Right cardiac atrium (tissue), 5 donors: Measurements from ENCODE around the gene PLXDC1. TPM values are rescaled to one million over a fixed set of nuclear protein-coding genes. Genes with fewer than 3 reads are reported as not detected.

Experiments used
- ATAC-seq, 2 donors: fragments of 200-7000 bp; cut with Tn5 transposase; one replicate each; pipeline versions ENCODE4 v1.8.0 to v1.9.1; 2020; ENCODE audit warnings: moderate library complexity in 2 of 2, mild to moderate bottlenecking in 1 of 2
- DNase-seq, 3 donors: peaks; one replicate each; pipeline ENCODE4 v3.0.0-alpha.2; 2020
- H3K27ac ChIP-seq: one replicate; pipeline ENCODE4 v1.5.1; 2013; ENCODE audit warnings: mild to moderate bottlenecking, low read length, control low read depth, moderate library complexity
- H3K27me3 ChIP-seq: one replicate; pipeline ENCODE4 v1.6.1; 2013; ENCODE audit not compliant: control insufficient read depth, insufficient read depth
- H3K4me1 ChIP-seq: one replicate; pipeline ENCODE4 v1.6.1; 2013; ENCODE audit warnings: low read length; ENCODE audit not compliant: control insufficient read depth, insufficient read depth
- H3K4me3 ChIP-seq: one replicate; pipeline ENCODE4 v1.5.1; 2013; ENCODE audit warnings: low read length, control low read depth
- H3K9me3 ChIP-seq: one replicate; pipeline ENCODE4 v1.6.1; 2013; ENCODE audit warnings: low read length; ENCODE audit not compliant: control insufficient read depth
- WGBS: extraction: QIAGEN DNeasy Blood & Tissue Kit; methylation state at CpG from one replicate; pipeline ENCODE4 v1.1.7; 2013; 5-methylcytosine and 5-hydroxymethylcytosine counted together
- intact Hi-C, 4 donors: fragments of 100-400 bp; cut with DNase I; formaldehyde crosslinking; loops; one replicate each; pipeline versions ENCODE4 v1.11.0 to v1.14.0; 2022 to 2023
- long read RNA-seq, 4 donors: library from polyadenylated mRNA; unstranded; transcript quantifications; one replicate each; pipeline ENCODE4 v2.0.0, GENCODE V29; 2020 to 2021
- polyA plus RNA-seq: library from polyadenylated mRNA; stranded (reverse); fragments of 200-250 nt; gene quantifications from one replicate; pipeline ENCODE4 v1.2.3, GENCODE V29; 2013
- total RNA-seq, 4 donors: library from RNA; stranded (reverse); fragmentation: NEBNext Ultra II Directional; extraction: Animal tissue kit (Norgen Biotek cat#: 25700); gene quantifications; one replicate each; pipeline ENCODE4 v1.2.1, GENCODE V29; 2021
- donor health status: healthy with polysubstance abuse.
- donor health status: DM: no; HTN: yes; CAD: no.
- donor health status: DM: no; HTN: no; CAD: no.
- donor health status: DM: no; HTN: yes; CAD: no; lungs with severe emphysema.
- donor health status: DM: yes; HTN: yes; CAD: no.

Gene PLXDC1
- total RNA-seq (10 to 100 TPM in 1 of 4 donors, 1 to 10 TPM in 3; 4.4 to 14.6 (median 5.8) TPM), polyA plus RNA-seq (13.0 TPM)
- long read RNA-seq, donor 1, full-length matches to known transcripts: 2 of 7 reads
- long read RNA-seq, donor 1, partial matches to known transcripts: 2 of 7 reads
- long read RNA-seq, donor 1, other reads (novel, unspliced or antisense): 3 of 7 reads
- long read RNA-seq, donor 2, full-length matches to known transcripts: 4 of 8 reads
- long read RNA-seq, donor 2, partial matches to known transcripts: 2 of 8 reads
- long read RNA-seq, donor 2, other reads (novel, unspliced or antisense): 2 of 8 reads
- long read RNA-seq, donor 3, full-length matches to known transcripts: 5 of 13 reads
- long read RNA-seq, donor 3, partial matches to known transcripts: 1 of 13 reads
- long read RNA-seq, donor 3, other reads (novel, unspliced or antisense): 7 of 13 reads
- long read RNA-seq, donor 4, full-length matches to known transcripts: 2 of 5 reads
- long read RNA-seq, donor 4, partial matches to known transcripts: 0 of 5 reads
- long read RNA-seq, donor 4, other reads (novel, unspliced or antisense): 3 of 5 reads

DNA sequence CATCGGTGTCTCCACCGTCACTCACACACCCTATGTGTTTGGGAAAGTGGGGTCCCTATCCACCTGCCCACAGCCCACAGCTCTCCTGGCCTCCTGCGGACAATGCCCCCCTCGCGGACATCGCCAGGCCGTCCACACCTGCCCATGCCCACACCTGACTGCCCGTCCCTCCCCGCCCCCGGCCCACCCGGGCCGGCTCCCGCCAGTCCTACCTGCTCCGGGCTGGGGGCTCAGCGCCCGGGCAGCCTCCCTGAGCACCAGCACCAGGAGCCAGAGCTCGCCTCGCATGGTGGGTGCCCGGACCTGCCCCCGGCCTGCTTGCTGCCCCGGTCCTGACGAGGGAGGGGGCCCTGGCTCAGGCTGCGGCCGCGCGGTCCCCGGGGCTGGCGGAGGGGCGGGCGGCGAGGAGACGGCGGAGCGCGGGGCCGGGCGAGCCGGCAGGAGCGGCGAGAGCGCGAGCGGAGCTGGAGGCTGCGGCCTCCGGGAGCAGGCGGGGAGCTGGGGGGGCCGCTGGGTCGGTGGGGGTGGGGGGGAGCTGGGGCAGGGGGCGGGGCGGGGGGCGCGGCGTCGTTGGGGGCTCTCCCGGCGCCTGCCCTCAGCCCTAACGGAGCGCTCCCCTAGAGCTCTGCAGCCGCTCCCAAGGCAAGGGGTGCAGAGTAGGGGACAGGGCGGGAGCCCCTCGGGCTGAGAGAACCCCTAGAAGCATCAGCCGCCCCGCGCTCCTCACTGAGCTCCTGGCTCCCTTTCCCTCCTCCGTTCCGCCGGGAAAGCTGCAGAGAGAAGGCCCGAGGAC is at the start of gene PLXDC1:
TSS of gene PLXDC1 (minus strand) at position 488 of the 793 bp plus-strand sequence. CDS start at position 288, 200 bp downstream.
- Histone ChIP-seq H3K4me3 (peak within 1 kb of the TSS; percentile 89), H3K27ac (no peak within 1 kb of the TSS), H3K9me3 (no peaks in the 10 kb centered on the region), H3K4me1 (peaks cover 5% of the 10 kb centered on the region), H3K27me3 (no peaks in the 10 kb centered on the region)
- 1% methylated on average over 68 of the region's 68 CpGs for WGBS
- DNase-seq (peak; percentile 34 to 71 (median 70)), ATAC-seq (no peak)
- intact Hi-C loops: loop anchor here (5.0 kb wide), 3 partner anchors 69 to 169 kb away; no protein-coding TSS in a partner anchor

DNA sequence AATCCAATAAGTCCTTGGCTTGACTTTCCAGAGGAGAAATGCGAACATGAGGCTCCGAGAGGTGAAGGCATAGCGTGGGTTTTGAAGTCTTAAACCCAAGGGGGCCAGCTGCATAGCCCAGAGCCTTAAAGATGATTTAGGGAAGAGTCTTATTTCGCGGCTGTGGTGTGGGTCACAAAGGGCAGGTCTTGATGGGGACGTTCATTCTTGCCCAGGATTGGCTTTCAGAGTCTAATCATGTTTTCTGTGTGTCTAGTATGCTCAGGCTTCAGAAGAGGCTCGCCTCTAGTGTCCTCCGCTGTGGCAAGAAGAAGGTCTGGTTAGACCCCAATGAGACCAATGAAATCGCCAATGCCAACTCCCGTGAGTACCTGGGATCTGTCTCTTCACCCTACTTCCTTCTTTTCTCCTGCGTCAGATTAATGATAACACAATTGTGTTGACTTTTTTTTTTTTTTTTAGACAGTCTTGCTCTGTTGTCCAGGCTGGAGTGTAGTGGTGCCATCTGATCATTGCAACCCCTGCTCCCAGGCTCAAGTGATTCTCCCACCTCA is 49.6 kb upstream of the PLXDC1 start:
- H3K27me3 ChIP-seq: no peaks in the 10 kb centered on the region
- WGBS: 44% methylated on average over 11 of the region's 11 CpGs
- intact Hi-C loops: loop anchor here in 1 of 4 donors (10.0 kb wide), 1 partner anchor 54 kb away; no protein-coding TSS in a partner anchor
- no peaks in the 10 kb centered on the region for H3K9me3 ChIP-seq
- H3K27ac ChIP-seq: no peak overlapping the region
- no peak for ATAC-seq
- no peak for DNase-seq
- H3K4me1 ChIP-seq: peaks cover 3% of the 10 kb centered on the region
- H3K4me3 ChIP-seq: peak overlapping the region; percentile 96

- H3K27ac ChIP-seq: peak within 1 kb of the TSS; percentile 87
- ATAC-seq (peak; percentile 75), DNase-seq (peak; percentile 78 to 91 (median 91))
- H3K9me3 ChIP-seq: no peaks in the 10 kb centered on the region
- H3K4me1 ChIP-seq: peaks cover 3% of the 10 kb centered on the region
- peak within 1 kb of the TSS; percentile 96 for H3K4me3 ChIP-seq
- intact Hi-C loops: loop anchor here in 1 of 4 donors (10.0 kb wide), 1 partner anchor 55 kb away; no protein-coding TSS in a partner anchor
- under 1% methylated on average over 52 of the region's 52 CpGs for WGBS
- H3K27me3 ChIP-seq: no peaks in the 10 kb centered on the region
These were observed 48.8 kb upstream of the PLXDC1 start, which contains the start of gene RPL19 for GRCh38 chr17:39200070-39200879. TSS of gene RPL19 (plus strand) at chr17:39200283. CDS start at chr17:39200345, 62 bp downstream.

GRCh38 chr17:39199820-39200069 is 48.3 kb upstream of the PLXDC1 start:
- DNase-seq (peak; percentile 91 to 95 (median 92)), ATAC-seq (peak; percentile 78 to 80)
- peak overlapping the region; percentile 66 for H3K27ac ChIP-seq
- H3K9me3 ChIP-seq: no peaks in the 10 kb centered on the region
- H3K4me1 ChIP-seq: peaks cover 3% of the 10 kb centered on the region
- peak overlapping the region; percentile 96 for H3K4me3 ChIP-seq
- under 1% methylated on average over 10 of the region's 10 CpGs for WGBS
- intact Hi-C loops: loop anchor here in 1 of 4 donors (10.0 kb wide), 1 partner anchor 55 kb away; no protein-coding TSS in a partner anchor
- H3K27me3 ChIP-seq: no peaks in the 10 kb centered on the region

DNA sequence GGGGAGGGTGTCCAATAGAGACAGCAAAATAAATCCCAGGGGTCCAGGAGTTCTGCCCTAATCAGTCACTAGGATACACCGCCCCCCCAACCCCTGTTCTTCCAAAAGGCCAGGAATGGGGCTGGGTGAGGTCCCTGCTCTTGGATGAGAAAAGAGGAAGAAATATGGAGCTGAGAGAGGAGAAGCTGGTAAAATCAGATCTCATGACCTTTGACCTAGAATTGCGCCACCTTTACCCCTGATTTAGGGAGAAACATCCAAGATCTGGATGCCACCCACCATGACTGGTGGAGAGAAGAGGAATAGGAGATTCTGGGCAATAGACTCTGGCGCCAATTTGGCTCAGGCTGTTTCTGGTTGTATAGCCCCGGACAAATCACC is 46.7 kb upstream of the PLXDC1 start:
- ATAC-seq: no peak
- intact Hi-C loops: no loop called here
- H3K4me3 ChIP-seq: no peak overlapping the region
- H3K9me3 ChIP-seq: no peaks in the 10 kb centered on the region
- WGBS: 78% methylated on average over 4 of the region's 4 CpGs
- no peak overlapping the region for H3K27ac ChIP-seq
- DNase-seq: peak in 1 of 3 donors; percentile 62
- H3K4me1 ChIP-seq: peaks cover 3% of the 10 kb centered on the region
- no peaks in the 10 kb centered on the region for H3K27me3 ChIP-seq

GRCh38 chr17:39197380-39198185 is 46.1 kb upstream of the PLXDC1 start, which contains the start of gene CACNB1:
TSS of gene CACNB1 (minus strand) at chr17:39197669. CDS start at chr17:39197495, 174 bp downstream.
- Histone ChIP-seq H3K4me1 (peaks cover 3% of the 10 kb centered on the region), H3K27me3 (no peaks in the 10 kb centered on the region), H3K9me3 (no peaks in the 10 kb centered on the region), H3K27ac (peak within 1 kb of the TSS; percentile 40), H3K4me3 (peak within 1 kb of the TSS; percentile 66)
- WGBS: 1% methylated on average over 55 of the region's 55 CpGs
- intact Hi-C loops: no loop called here
- ATAC-seq (peak; percentile 74 to 79), DNase-seq (peak; percentile 84 to 92 (median 90))

- intact Hi-C loops: no loop called here
- DNase-seq (peak in 2 of 3 donors; percentile 72 to 81), ATAC-seq (peak in 1 of 2 donors; percentile 1)
- H3K27ac ChIP-seq: peak overlapping the region; percentile 7
- no peaks in the 10 kb centered on the region for H3K9me3 ChIP-seq
- peaks cover 3% of the 10 kb centered on the region for H3K4me1 ChIP-seq
- WGBS: under 1% methylated on average over 30 of the region's 30 CpGs
- peak overlapping the region; percentile 66 for H3K4me3 ChIP-seq
- H3K27me3 ChIP-seq: no peaks in the 10 kb centered on the region
These were observed 45.4 kb upstream of the PLXDC1 start for GRCh38 chr17:39196808-39197291.

- DNase-seq (peak in 1 of 3 donors; percentile 67), ATAC-seq (no peak)
- Histone ChIP-seq H3K27me3 (no peaks in the 10 kb centered on the region), H3K27ac (no peak overlapping the region), H3K4me3 (peak overlapping the region; percentile 66), H3K4me1 (peaks cover 3% of the 10 kb centered on the region), H3K9me3 (no peaks in the 10 kb centered on the region)
- 31% methylated on average over 8 of the region's 8 CpGs for WGBS
- intact Hi-C loops: no loop called here
These were observed 44.9 kb upstream of the PLXDC1 start for GRCh38 chr17:39196241-39196807.

DNA sequence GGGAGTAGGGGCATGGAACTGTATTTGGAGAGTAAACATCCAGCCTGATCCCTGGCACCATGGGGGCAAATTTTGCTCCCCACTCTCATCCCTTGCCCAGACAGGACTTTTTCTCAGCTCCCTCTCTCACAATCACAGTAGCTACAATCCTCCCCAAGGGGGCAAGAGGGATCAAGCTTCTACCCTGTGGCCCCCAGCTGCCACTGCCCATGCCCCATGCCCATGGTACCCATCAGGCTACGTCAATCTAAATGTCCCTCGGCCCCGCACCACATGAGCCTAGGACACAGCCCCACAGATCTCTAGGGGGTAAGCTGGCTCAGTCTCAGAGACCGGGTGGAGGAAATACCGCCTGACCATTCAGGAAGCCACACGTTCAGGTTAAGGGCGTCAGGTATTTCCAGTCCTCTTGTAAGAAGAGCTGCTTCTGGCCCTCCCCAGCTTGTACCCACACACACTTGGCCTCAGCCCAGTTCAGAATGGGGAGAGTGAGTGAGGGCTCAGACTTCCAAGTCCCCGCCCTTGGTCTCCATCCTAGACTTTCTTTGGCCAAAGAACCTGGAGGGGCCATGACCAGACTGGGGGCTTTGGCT is 44.2 kb upstream of the PLXDC1 start:
- no peaks in the 10 kb centered on the region for H3K9me3 ChIP-seq
- H3K27me3 ChIP-seq: no peaks in the 10 kb centered on the region
- H3K4me3 ChIP-seq: no peak overlapping the region
- ATAC-seq (no peak), DNase-seq (peak in 2 of 3 donors; percentile 46 to 54)
- intact Hi-C loops: no loop called here
- WGBS: 56% methylated on average over 8 of the region's 8 CpGs
- no peaks in the 10 kb centered on the region for H3K4me1 ChIP-seq
- H3K27ac ChIP-seq: no peak overlapping the region
